Astrocyte of the hippocampus (primary cell): ENCODE data around the gene DNAJB13.
"Not testable (repeated sequence)": the region's sequence is repeated elsewhere in the genome, so short reads cannot be mapped to it uniquely, and the experiment has no call there.

ENCODE experiments used
- DNase-seq: peaks from one replicate; pipeline ENCODE4 v3.0.0; 2011; ENCODE audit warnings: low read depth, low spot score

DNAJB13 gene

GRCh38 chr11:73950869-73951710 lies at the start of gene DNAJB13:
DNAJB13 (plus strand) TSS chr11:73951026; CDS start chr11:73951070, 44 bp downstream.
- DNase-seq, result peak; percentile 67

- no peak for DNase-seq
Observed at GRCh38 chr11:73902303-73902702, 48.5 kb upstream of the DNAJB13 start.

GRCh38 chr11:73907191-73907590 lies 43.6 kb upstream of the DNAJB13 start:
- DNase-seq, result peak; percentile 47

- no peak for DNase-seq
Observed at GRCh38 chr11:73912026-73912425, 38.8 kb upstream of the DNAJB13 start.

- DNase-seq, result no peak
Observed at GRCh38 chr11:73913472-73913871, 37.4 kb upstream of the DNAJB13 start.

- DNase-seq, result no peak
Observed at GRCh38 chr11:73914284-73914683, 36.5 kb upstream of the DNAJB13 start.

- peak; percentile 38 for DNase-seq
Observed at GRCh38 chr11:73916435-73916834, 34.4 kb upstream of the DNAJB13 start.

GRCh38 chr11:73921180-73921579 lies 29.6 kb upstream of the DNAJB13 start:
- DNase-seq, result no peak

GRCh38 chr11:73929388-73929787 lies 21.4 kb upstream of the DNAJB13 start:
- DNase-seq, result no peak

- DNase-seq, result peak; percentile 85
Observed at GRCh38 chr11:73931039-73931645, 19.7 kb upstream of the DNAJB13 start.

GRCh38 chr11:73931951-73932350 lies 18.9 kb upstream of the DNAJB13 start:
- DNase-seq, result no peak

- no peak for DNase-seq
Observed at GRCh38 chr11:73932781-73933180, 18.0 kb upstream of the DNAJB13 start.

GRCh38 chr11:73936047-73936446 lies 14.8 kb upstream of the DNAJB13 start:
- DNase-seq, result not testable (repeated sequence)

GRCh38 chr11:73939096-73939495 lies 11.7 kb upstream of the DNAJB13 start:
- peak; percentile 27 for DNase-seq

- no peak for DNase-seq
Observed at GRCh38 chr11:73940801-73941570, 9.8 kb upstream of the DNAJB13 start.

- DNase-seq, result no peak
Observed at GRCh38 chr11:73942010-73942409, 8.8 kb upstream of the DNAJB13 start.

GRCh38 chr11:73944085-73944484 lies 6.7 kb upstream of the DNAJB13 start:
- no peak for DNase-seq

GRCh38 chr11:73944901-73945300 lies 5.9 kb upstream of the DNAJB13 start:
- DNase-seq, result no peak

- DNase-seq, result no peak
Observed at GRCh38 chr11:73945396-73945795, 5.4 kb upstream of the DNAJB13 start.

GRCh38 chr11:73946798-73947458 lies 3.9 kb upstream of the DNAJB13 start:
- no peak for DNase-seq

GRCh38 chr11:73949246-73949645 lies 1.6 kb upstream of the DNAJB13 start:
- no peak for DNase-seq

- no peak for DNase-seq
Observed at GRCh38 chr11:73949912-73950311, 914 bp upstream of the DNAJB13 start.
